NOMO-1 (cell line): ENCODE measurements around the gene RIPOR2.
"Not testable (repeated sequence)": the region's sequence is repeated elsewhere in the genome, so short reads cannot be mapped to it uniquely, and the experiment has no call there.

Source experiments
- DNase-seq, 2 experiments: peaks; one replicate each; lab custom pipeline; 2025; ENCODE audit not compliant: unreplicated experiment in 2 of 2; lab: John Stamatoyannopoulos, UW

The RIPOR2 gene

GRCh38 chr6:24775520-24776058, 160.2 kb downstream of the RIPOR2 start:
- peak in 1 of 2 experiments; percentile 5 for DNase-seq

- DNase-seq: peak; percentile 97 to 99
Measured at GRCh38 chr6:24774696-24775519, 160.9 kb downstream of the RIPOR2 start, which contains the start of gene GMNN. TSS of gene GMNN (plus strand) at chr6:24774937. CDS start at chr6:24777247, 2,310 bp downstream.

GRCh38 chr6:24768361-24768760, 167.4 kb downstream of the RIPOR2 start:
- no peak for DNase-seq

GRCh38 chr6:24766680-24767462, 168.9 kb downstream of the RIPOR2 start:
- DNase-seq: peak in 1 of 2 experiments; percentile 76

GRCh38 chr6:24765968-24766367, 169.8 kb downstream of the RIPOR2 start:
- not testable (repeated sequence) for DNase-seq

GRCh38 chr6:24764833-24765828, 170.6 kb downstream of the RIPOR2 start:
- DNase-seq: not testable (repeated sequence)

- no peak for DNase-seq
Measured at GRCh38 chr6:24763578-24763977, 172.2 kb downstream of the RIPOR2 start.

- DNase-seq: no peak
Measured at GRCh38 chr6:24761851-24762250, 173.9 kb downstream of the RIPOR2 start.

GRCh38 chr6:24761193-24761835, 174.4 kb downstream of the RIPOR2 start:
- no peak for DNase-seq

GRCh38 chr6:24760210-24760609, 175.6 kb downstream of the RIPOR2 start:
- DNase-seq: no peak

GRCh38 chr6:24759718-24760117, 176.0 kb downstream of the RIPOR2 start:
- no peak for DNase-seq

- DNase-seq: peak in 1 of 2 experiments; percentile 37
Measured at GRCh38 chr6:24757611-24758010, 178.1 kb downstream of the RIPOR2 start.

- no peak for DNase-seq
Measured at GRCh38 chr6:24755279-24755678, 180.5 kb downstream of the RIPOR2 start.

GRCh38 chr6:24754378-24754777, 181.4 kb downstream of the RIPOR2 start:
- not testable (repeated sequence) for DNase-seq
